Tibial nerve (tissue), 4 donors: ENCODE results near the gene PRRT4. TPM values are rescaled to one million over a fixed set of nuclear protein-coding genes. Genes with fewer than 3 reads are reported as not detected.

Experiments used
- DNase-seq, 2 donors: peaks; one replicate each; pipeline ENCODE4 v3.0.0-alpha.2; 2019; ENCODE audit warnings: low spot score in 2 of 2
- H3K27ac ChIP-seq, 4 donors: fragments of 200-600 bp; sonication (generic) in 3 of 4; one replicate each; pipeline ENCODE4 v1.5.1; 2017 to 2019; ENCODE audit warnings: mild to moderate bottlenecking in 1 of 4
- H3K27me3 ChIP-seq, 2 donors: fragments of 200-600 bp; sonication (generic) in 1 of 2; one replicate each; pipeline versions ENCODE4 v1.5.1 to v1.6.0; 2017 to 2019
- H3K36me3 ChIP-seq, 3 donors: fragments of 200-600 bp; sonication (generic); one replicate each; pipeline ENCODE4 v1.5.1; 2018 to 2019
- H3K4me1 ChIP-seq, 4 donors: fragments of 200-600 bp; sonication (generic) in 3 of 4; one replicate each; pipeline ENCODE4 v1.5.1; 2017 to 2019
- H3K4me3 ChIP-seq, 4 donors: fragments of 200-600 bp; sonication (generic) in 3 of 4; one replicate each; pipeline ENCODE4 v1.5.1; 2017 to 2019; ENCODE audit warnings: mild to moderate bottlenecking in 1 of 4, moderate library complexity in 1 of 4
- H3K9me3 ChIP-seq, 4 donors: fragments of 200-600 bp; sonication (generic) in 3 of 4; one replicate each; pipeline ENCODE4 v1.5.1; 2017 to 2019
- CTCF ChIP-seq, 5 experiments: fragments of 200-600 bp in 3 of 5; fragments of 450-650 bp in 2 of 5; sonication (generic) in 3 of 5; IDR thresholded peaks; one replicate each; pipeline ENCODE4 v1.5.1; 2016 to 2019; ENCODE audit warnings: antibody characterized with exemption in 5 of 5, mild to moderate bottlenecking in 3 of 5, moderate library complexity in 2 of 5
- EP300 ChIP-seq, 2 donors: sonication (generic); formaldehyde crosslinking; IDR thresholded peaks; one replicate each; pipeline ENCODE4 v1.6.1; 2017; ENCODE audit warnings: antibody characterized with exemption in 2 of 2, mild to moderate bottlenecking in 1 of 2
- POLR2A ChIP-seq, 2 donors: fragments of 450-650 bp; IDR thresholded peaks; one replicate each; pipeline ENCODE4 v1.6.1; 2017; ENCODE audit warnings: antibody characterized with exemption in 2 of 2, mild to moderate bottlenecking in 2 of 2, moderate library complexity in 2 of 2
- WGBS, 2 donors: methylation state at CpG; one replicate each; pipeline ENCODE4 v1.1.5; 2018; 5-methylcytosine and 5-hydroxymethylcytosine counted together
- total RNA-seq, 4 donors: library from RNA; depleted of rRNA; stranded (reverse); fragments of >200 nt; gene quantifications; one replicate each; pipeline ENCODE4 v1.1.0, GENCODE V29; 2016

PRRT4 gene
- total RNA-seq, 4 donors from 2014 or later, result 0.78 to 6.6 (median 2.6) TPM

- 71 to 79% methylated on average over 1 of the region's 1 CpG for WGBS, 2 donors
- H3K9me3 ChIP-seq, result no peaks in the 10 kb centered on the region
- TF ChIP-seq EP300 (IDR thresholded peaks at IDR 0.05), result no peak
- TF ChIP-seq POLR2A (IDR thresholded peaks at IDR 0.05), result no peak
- no peak for TF ChIP-seq CTCF (IDR thresholded peaks at IDR 0.05)
- H3K4me1 ChIP-seq, result peaks cover 0 to 23% (median 7%) of the 10 kb centered on the region in 4 donors
- no peaks in the 10 kb centered on the region for H3K36me3 ChIP-seq
- no peak overlapping the region for H3K27ac ChIP-seq
- H3K27me3 ChIP-seq, result peaks cover 0 to 38% of the 10 kb centered on the region in 2 donors
- DNase-seq, result no peak
- H3K4me3 ChIP-seq, result no peak overlapping the region
Measured at GRCh38 chr7:128358233-128358632, 3.3 kb downstream of the PRRT4 start.

GRCh38 chr7:128357217-128357613 lies 4.3 kb downstream of the PRRT4 start:
- TF ChIP-seq EP300 (IDR thresholded peaks at IDR 0.05) (no peak), CTCF (IDR thresholded peaks at IDR 0.05) (no peak), POLR2A (IDR thresholded peaks at IDR 0.05) (no peak)
- no peak for DNase-seq
- H3K9me3 ChIP-seq, result no peaks in the 10 kb centered on the region
- H3K36me3 ChIP-seq, result no peaks in the 10 kb centered on the region
- H3K4me1 ChIP-seq, result peaks cover 0 to 27% (median 9%) of the 10 kb centered on the region in 4 donors
- H3K27ac ChIP-seq, result no peak overlapping the region
- peaks cover 0 to 38% of the 10 kb centered on the region in 2 donors for H3K27me3 ChIP-seq
- 70 to 83% methylated on average over 6 of the region's 6 CpGs for WGBS, 2 donors
- H3K4me3 ChIP-seq, result no peak overlapping the region

- Histone ChIP-seq H3K9me3 (no peaks in the 10 kb centered on the region), H3K4me3 (no peak overlapping the region), H3K36me3 (no peaks in the 10 kb centered on the region), H3K4me1 (peaks cover 0 to 25% (median 8%) of the 10 kb centered on the region in 4 donors), H3K27ac (no peak overlapping the region), H3K27me3 (peaks cover 0 to 38% of the 10 kb centered on the region in 2 donors)
- TF ChIP-seq CTCF (IDR thresholded peaks at IDR 0.05) (no peak), POLR2A (IDR thresholded peaks at IDR 0.05) (no peak), EP300 (IDR thresholded peaks at IDR 0.05) (no peak)
- DNase-seq, result no peak
- 71 to 76% methylated on average over 2 of the region's 2 CpGs for WGBS, 2 donors
Measured at GRCh38 chr7:128356546-128357216, 4.8 kb downstream of the PRRT4 start.

GRCh38 chr7:128353610-128354009 lies 7.9 kb downstream of the PRRT4 start:
- Histone ChIP-seq H3K27me3 (peaks cover 0 to 46% of the 10 kb centered on the region in 2 donors), H3K4me3 (no peak overlapping the region), H3K36me3 (no peaks in the 10 kb centered on the region), H3K4me1 (peaks cover 0 to 18% (median 8%) of the 10 kb centered on the region in 4 donors), H3K9me3 (no peaks in the 10 kb centered on the region), H3K27ac (no peak overlapping the region)
- TF ChIP-seq EP300 (IDR thresholded peaks at IDR 0.05) (no peak), CTCF (IDR thresholded peaks at IDR 0.05) (no peak), POLR2A (IDR thresholded peaks at IDR 0.05) (no peak)
- WGBS, 2 donors, result 100% methylated on average over 1 of the region's 1 CpG
- no peak for DNase-seq

- no peak for TF ChIP-seq POLR2A (IDR thresholded peaks at IDR 0.05)
- no peak for TF ChIP-seq EP300 (IDR thresholded peaks at IDR 0.05)
- no peak for TF ChIP-seq CTCF (IDR thresholded peaks at IDR 0.05)
- WGBS, 2 donors, result 85 to 91% methylated on average over 3 of the region's 3 CpGs
- Histone ChIP-seq H3K27me3 (peaks cover 0 to 46% of the 10 kb centered on the region in 2 donors), H3K36me3 (no peaks in the 10 kb centered on the region), H3K4me3 (no peak overlapping the region), H3K9me3 (no peaks in the 10 kb centered on the region), H3K4me1 (peaks cover 0 to 18% (median 8%) of the 10 kb centered on the region in 4 donors), H3K27ac (no peak overlapping the region)
- no peak for DNase-seq
Measured at GRCh38 chr7:128353189-128353588, 8.3 kb downstream of the PRRT4 start.
